GM12864 (cell line): ENCODE results near the gene CYP27B1.

Experiments used
- DNase-seq: peaks from one replicate; pipeline ENCODE4 v3.0.0-alpha.2; 2011; ENCODE audit warnings: low read depth
- H3K4me3 ChIP-seq: 2 replicates; pipeline ENCODE4 v1.5.1; 2011; ENCODE audit warnings: mild to moderate bottlenecking, low read depth, low read length, control low read depth
- TF ChIP-seq, protein P1 (sequence below): IDR thresholded peaks from 2 replicates; pipeline ENCODE4 v1.5.1; 2011; ENCODE audit warnings: low read depth, mild to moderate bottlenecking, moderate library complexity, low read length, control low read depth, inconsistent platforms; ENCODE audit errors: missing control alignments

Gene CYP27B1

DNA sequence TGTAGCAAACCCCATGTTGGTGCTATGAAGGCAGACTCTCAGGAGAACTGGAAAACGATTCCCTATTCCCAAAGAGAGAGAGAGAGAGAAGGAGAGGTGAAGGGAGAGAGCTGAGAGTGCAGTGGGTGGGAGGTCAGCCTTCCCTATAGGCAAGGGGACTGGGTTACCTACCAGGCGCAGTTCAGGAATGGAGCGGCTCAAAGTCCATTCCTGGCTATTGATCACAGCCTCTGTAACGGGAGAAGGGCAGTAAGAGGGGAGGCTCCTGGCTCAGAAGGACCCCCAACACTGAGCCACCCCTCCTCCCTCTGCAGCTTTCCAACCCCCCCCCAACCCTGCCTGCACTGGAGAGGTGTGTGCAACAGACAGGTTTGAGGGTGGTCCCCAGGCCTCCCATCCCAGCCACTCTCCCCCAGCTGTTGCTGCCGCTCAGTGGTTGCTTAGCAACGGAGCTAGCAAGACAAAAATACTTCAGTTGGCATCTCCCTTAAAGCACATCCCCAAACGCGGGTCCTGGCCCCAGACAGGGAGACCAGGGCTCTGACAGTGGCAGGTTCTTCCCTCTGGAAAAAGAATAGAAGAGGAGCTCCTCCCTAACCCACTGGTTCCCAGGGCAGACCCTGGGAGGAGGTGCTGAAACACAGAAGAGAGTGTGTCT is 31.6 kb downstream of the CYP27B1 start:
- no peak overlapping the region for H3K4me3 ChIP-seq
- TF ChIP-seq, protein P1, sequence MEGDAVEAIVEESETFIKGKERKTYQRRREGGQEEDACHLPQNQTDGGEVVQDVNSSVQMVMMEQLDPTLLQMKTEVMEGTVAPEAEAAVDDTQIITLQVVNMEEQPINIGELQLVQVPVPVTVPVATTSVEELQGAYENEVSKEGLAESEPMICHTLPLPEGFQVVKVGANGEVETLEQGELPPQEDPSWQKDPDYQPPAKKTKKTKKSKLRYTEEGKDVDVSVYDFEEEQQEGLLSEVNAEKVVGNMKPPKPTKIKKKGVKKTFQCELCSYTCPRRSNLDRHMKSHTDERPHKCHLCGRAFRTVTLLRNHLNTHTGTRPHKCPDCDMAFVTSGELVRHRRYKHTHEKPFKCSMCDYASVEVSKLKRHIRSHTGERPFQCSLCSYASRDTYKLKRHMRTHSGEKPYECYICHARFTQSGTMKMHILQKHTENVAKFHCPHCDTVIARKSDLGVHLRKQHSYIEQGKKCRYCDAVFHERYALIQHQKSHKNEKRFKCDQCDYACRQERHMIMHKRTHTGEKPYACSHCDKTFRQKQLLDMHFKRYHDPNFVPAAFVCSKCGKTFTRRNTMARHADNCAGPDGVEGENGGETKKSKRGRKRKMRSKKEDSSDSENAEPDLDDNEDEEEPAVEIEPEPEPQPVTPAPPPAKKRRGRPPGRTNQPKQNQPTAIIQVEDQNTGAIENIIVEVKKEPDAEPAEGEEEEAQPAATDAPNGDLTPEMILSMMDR = no peak

DNA sequence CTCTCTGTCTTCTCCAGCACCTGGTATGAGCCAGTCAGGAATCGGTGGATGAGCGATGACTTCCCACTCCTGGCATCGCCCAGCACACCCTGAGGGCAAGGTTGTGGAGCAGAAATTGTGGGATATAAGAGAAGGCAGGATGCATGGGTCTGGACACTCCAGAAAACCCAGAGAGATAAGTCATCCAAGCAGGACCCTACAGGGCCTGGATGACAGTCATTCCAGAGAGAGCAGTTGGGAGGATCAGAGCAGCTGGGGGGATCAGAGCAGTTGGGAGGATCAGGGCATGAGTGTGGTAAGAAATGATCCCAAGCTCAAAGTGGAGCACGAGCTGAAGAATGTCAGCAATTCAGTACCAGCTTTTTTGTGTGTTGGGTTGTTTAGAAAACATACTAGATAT is 32.3 kb downstream of the CYP27B1 start:
- no peak overlapping the region for H3K4me3 ChIP-seq
- TF ChIP-seq, protein P1 = no peak
- DNase-seq = no peak

More for the DNA sequence above, 31.6 kb downstream of the CYP27B1 start:
- no peak for DNase-seq

DNA sequence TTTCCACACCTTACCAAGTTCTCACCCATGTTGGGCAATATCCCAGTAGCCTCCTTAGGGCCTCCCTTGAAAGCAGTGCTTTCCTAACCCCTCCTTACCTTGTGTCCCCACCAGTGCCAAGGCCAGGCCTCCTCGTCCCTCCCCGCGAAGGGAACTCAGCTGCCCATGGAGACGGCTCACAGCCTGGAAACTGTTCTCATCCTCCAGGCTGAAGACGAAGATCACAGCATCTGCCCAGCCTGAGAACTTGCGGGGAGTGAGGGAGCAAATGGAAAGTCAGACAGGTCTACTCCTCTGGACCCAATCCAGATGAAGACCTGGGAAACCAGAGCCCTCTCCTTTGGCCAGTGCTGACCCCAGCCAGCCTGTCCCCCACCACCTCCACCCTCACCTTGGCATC is 33.0 kb downstream of the CYP27B1 start:
- no peak overlapping the region for H3K4me3 ChIP-seq
- DNase-seq = no peak
- TF ChIP-seq, protein P1 = no peak

DNA sequence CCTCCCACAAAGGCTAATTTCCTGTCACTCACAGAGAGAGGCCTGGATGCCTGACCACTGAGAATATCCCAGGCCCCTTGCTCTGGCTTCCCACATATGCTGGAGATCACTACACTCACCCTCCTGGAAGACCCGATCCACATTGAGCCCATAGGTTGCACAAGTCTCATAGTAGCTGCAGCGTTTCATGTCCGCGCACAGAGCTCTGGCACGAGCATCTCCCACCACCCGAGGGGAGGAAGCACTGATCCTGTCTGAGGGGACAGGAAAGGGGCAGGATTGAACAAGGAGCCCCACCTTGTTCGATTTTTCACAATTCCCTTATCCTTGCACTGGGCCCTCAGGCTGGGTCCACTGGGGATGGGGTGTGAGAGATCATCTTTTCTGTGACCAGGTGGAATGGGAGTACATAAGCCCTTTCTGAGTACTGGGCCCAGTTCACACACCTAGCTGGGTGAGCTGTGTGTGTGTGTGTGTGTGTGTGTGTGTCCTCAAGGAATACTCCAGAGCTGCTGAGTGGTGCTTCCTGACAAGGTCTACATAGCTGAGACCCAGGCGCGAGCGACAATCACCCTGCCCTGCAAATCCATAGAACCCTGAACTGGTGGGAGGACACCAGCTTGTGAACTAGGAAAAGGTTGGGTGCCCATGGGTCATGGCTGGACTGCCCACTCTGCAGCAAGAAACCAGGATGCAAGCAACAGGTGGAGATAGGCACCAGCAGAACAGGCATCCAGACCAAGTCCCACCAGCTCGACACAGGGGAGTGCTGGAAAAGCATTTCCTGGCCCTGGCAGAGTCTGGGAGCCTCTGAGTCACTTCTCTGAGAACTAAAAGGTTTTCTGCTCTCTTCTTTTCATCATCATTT is 33.9 kb downstream of the CYP27B1 start:
- no peak overlapping the region for H3K4me3 ChIP-seq
- DNase-seq = no peak
- TF ChIP-seq, protein P1 = no peak

GRCh38 chr12:57732270-57732669 is 34.6 kb downstream of the CYP27B1 start:
- TF ChIP-seq, protein P1 = no peak
- H3K4me3 ChIP-seq = no peak overlapping the region
- no peak for DNase-seq

DNA sequence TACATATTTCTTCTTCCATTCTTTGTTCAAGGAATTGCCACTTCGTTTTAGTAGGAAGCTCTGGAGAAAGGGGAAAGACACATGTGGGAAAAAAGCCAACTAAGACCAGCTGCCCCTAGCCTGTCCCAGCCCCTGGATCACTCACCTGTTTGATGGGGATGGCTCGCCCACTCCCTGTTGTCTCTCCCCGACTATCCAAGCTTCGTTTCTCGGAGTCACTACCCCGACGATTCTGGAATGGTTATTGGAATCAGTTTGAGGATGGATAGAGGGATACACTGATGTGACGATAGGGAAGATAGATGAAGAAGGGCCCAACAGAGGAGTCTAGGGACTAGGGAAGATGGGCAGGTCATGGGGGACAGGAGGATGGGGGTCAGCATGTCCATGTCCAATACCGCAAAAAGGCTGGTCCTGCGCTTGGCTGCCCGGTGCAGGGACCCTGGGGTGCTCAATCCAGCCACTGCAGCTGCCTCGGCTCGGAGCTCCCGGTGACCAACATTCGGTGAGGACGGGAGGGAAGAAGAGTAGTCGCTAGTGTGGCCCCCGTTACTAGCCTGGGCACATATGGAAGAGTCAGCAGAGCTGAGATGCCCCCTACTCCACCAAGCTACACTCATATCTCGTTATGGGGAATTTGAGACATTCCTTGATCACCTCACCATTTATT is 35.3 kb downstream of the CYP27B1 start:
- TF ChIP-seq, protein P1 = no peak
- no peak overlapping the region for H3K4me3 ChIP-seq
- DNase-seq = no peak
